SHP77 treated with DMSO at 0.1 percent for 48 hours (cell line): ENCODE measurements around the gene F13A1.
"Not testable (repeated sequence)": the region's sequence is repeated elsewhere in the genome, so short reads cannot be mapped to it uniquely, and the experiment has no call there.

Experiments
- DNase-seq: peaks from one replicate; lab custom pipeline; 2025; lab: John Stamatoyannopoulos, UW

F13A1 gene

DNA sequence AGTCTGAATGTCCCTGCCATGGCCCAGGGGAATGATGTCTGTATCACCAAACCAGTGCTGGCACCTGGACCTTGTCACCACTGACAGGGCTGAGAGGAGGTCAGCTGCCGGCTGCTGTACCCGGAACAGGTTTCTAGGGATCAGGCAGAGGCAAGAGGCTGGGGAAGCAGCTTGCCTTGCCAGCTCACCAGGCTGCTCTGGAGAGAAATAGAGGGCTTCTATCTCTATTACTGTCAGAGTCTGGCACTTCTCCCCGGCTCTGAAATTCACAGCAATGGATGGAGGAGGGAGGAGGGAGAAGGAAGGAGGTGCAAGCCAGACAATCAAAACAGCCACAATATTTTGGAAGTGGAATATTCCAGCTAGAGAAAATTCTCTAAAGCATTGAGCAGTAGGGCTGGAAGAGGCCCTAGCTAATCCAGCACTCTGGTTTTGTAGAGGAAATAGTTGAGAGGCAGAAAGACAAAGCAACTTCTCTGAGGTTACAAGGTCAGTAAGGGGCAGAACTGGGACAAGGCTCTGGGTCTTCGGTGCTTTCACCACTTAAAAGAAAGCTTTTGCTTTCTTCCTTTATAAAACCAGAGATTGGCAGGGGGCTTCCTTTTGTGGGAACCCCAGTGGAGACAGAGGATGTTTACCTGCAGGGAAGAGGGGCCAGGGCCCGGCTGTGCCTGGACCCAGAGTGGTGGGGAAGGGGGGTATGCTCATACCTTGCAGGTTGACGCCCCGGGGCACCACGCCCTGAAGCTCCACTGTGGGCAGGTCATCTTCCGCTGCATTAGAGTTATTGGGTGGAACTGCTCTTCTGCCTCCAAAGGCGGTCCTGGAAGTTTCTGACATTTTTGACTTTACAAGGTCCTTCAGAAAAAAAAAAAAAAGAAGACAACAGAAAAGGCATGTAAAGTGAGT is 2.4 kb downstream of the F13A1 start:
- no peak for DNase-seq

DNA sequence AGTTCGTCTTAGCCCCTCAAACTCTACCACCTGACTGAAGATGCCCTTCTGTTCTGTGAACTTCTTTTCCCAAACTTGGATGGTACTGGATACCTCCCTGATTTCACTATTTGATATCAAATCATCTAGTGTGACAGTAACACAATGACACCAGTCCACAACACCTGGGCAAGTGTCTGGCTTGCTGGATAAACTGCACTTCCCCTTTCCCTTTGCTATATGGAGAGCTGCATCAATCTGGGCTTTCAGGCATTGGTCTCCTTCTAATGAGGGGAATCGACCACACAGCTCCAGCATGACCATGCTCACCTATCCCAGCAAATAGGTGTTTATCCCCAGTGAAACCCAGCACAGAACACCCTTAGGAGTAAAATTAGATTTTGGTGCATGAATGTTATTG is 3.1 kb downstream of the F13A1 start:
- DNase-seq = no peak

DNA sequence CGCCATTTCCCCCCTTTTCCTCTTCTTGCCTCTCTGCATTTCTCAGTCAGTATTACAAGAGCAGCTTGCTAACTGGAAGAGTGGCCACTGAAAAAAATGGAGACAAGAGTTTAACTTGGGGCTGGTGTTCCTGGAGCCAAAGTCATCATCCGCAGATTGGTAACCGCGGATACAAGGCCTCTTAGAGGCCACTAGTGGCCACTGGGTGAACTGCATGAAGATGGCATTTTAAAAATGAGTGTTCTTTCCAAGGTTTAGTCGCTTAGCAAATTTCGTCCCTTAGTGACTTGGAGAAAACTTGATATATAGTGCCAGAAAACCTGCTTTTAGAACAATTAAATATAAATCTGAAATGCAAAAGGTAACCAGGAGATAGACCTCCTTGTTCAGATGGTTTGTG is 4.8 kb downstream of the F13A1 start:
- no peak for DNase-seq

DNA sequence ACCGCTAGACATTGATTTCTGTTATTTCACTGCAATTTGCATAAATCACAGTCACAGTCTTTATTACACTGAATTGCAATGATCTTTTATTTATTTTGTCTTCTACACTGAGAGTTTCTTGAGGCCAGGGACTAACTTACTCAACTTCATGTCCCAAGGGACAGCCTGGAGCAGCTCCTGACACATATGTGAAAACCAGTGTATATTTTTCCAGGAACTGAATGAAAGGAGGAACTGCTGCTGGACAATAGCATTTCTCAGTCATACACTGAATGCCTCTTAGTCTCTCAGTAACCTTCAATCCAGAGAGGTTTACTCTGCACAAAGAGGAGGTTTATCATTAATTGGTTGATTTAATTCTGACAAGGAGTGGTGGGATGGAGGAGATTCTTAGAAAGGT is 5.9 kb downstream of the F13A1 start:
- no peak for DNase-seq

DNA sequence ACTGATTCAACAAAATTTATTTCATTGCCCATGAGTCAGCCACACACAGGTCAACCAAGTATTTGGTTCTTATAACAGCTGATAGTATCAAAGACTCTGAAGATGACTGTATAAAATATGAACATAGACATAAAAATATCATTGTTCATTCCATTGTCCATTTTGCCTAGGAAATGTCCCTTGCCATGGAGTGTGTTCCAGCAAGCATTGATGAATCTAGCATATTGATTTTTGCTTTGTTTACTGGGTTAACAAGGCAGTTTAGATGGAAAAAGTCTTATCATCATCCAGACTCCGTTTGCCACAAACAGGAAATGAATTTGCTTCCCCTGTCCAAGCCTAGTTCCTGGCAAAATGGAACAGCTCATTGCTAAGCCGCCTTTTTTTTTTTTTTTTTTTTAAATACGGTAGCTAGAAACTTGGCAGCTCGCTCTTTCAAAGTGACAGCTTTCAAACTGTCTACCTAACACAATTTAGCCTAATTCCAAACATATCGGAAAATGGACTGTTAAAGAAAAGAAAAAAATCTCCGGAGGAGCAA is 7.5 kb downstream of the F13A1 start:
- no peak for DNase-seq

DNA sequence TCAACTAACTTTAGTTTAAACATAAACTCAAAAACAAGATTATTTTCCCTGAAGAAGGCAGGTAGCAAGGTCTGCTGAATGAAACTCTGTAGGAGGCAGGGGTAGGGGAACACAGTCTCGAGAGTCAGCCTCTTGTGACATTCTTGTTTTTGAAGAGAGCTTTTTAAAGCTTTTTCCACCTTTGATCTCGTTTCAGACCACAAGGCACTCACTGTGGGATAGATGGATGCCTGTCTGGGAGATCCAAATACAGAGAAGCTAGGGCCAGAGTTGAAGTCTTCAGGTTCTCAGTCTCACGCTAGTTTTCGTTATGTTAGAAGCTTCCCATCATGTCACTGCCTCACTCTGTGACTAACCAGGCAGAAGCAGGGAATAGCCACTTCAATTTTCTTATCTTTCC is 14.9 kb downstream of the F13A1 start:
- DNase-seq = no peak

DNA sequence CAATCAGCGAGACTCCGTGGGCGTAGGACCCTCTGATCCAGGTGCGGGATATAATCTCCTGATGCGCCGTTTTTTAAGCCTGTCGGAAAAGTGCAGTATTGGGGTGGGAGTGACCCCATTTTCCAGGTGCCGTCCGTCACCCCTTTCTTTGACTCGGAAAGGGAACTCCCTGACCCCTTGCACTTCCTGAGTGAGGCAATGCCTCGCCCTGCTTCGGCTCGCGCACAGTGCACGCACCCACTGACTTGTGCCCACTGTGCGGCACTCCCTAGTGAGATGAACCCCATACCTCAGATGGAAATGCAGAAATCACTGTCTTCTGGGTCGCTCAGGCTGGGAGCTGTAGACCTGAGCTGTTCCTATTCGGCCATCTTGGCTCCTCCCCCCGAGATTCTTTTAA is 20.1 kb downstream of the F13A1 start:
- DNase-seq = not testable (repeated sequence)

DNA sequence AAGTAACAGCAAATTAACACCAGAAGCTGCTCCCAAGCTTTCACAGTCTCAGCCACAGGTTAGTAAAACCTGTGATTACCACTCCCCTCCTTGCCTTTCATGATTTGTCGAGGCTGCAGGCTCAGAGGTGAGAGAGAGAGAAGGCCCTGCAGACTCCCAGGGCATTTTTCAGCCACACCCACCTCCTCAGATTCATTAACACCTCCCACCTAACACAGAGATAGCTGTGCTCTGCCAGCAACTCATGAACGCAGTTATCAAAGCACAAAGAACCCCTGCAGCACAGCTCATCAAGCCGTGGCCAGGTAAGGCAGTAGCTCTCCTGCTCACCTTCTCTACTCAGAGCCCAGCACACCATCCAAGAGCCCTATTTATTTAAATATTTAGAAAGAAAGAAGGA is 27.1 kb downstream of the F13A1 start:
- DNase-seq = no peak

DNA sequence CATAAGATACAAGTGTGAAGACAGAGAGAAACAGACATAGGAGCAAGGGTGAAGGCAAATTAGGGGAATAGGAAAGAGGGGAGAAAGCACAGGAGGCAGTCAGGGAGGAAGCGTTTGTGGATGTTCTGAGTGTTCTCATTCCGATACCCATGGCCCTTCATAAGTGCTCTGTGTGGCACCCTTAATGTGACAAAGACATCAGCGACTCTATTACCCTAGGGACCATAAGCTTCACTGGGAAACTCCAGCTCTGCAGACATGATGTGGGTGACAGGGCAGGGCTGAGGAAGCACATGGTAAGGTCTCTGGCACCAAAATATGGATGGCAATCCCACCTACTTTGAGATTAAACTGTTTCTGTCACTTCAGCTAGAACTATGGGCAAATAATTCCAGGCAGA is 33.0 kb downstream of the F13A1 start:
- no peak for DNase-seq

DNA sequence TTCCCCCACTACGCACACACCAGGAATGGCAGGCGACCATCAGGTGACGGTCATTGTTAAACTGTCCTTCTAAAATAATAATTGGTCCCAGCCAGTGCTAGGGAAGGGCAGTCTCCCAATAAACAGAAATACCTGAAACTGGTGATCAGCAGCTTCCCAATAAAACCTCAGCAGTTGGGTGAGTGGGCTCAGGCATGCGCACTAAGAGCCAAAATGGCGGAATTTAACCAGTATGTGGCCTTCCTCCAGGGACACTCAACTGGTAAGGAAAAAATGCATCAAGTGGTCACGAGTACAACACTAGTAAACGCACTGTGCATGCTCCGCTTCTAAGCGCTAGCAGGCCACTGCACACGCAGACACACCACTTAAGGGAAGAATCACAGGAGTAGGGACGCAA is 34.8 kb downstream of the F13A1 start:
- DNase-seq = no peak

DNA sequence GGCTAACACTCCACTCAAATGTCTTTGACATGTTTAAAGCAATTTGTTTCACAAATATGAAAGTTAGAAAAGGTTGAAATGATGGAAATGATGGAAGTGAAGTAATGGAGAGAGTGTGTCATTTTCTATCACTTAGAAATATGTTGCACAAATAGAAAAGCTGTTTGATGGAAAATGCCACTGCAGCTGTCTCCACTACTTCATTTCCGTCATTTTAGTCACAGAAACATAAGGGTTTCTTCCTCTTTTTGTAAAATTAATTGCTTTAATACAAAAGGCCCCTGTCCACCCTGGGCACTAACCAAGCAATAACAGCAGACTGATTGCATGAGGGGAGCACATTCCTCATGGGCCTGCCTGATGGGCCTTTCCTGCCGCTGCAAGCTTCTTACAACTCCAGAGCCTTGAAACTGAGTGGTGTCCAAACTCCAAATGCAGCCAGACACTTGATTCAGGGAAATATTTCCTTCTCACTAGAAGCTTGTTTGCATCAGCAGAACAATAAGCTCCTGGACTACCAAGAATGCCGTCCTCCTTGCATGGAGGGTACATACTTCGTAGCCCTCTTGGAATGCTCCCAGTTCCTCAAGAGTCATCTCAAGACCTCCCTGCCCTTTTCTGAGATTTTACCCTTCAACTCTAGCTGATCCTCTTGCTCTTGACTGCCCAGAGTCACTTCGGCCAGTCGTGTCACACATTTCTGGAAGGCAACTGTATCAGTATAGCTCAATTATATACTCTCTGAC is 36.1 kb downstream of the F13A1 start:
- no peak for DNase-seq

DNA sequence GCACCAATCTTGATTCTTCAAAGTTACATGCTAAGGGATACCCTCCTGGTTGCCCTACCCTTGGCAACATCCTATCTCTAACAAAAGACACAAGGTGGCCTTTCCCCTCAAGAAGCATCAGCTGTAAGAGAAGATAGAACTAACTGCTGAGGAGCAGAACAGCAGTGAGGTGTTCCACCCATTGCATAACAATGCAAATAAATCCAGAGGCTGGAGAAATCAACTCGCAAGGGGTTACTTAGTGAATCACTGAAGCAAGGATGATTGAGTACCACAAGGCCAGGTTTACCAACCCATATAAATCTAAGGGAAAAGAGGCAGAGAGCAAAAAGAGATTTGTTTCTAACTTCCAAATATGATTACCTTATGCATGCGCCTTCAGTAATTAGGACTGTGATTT is 36.7 kb downstream of the F13A1 start:
- no peak for DNase-seq

DNA sequence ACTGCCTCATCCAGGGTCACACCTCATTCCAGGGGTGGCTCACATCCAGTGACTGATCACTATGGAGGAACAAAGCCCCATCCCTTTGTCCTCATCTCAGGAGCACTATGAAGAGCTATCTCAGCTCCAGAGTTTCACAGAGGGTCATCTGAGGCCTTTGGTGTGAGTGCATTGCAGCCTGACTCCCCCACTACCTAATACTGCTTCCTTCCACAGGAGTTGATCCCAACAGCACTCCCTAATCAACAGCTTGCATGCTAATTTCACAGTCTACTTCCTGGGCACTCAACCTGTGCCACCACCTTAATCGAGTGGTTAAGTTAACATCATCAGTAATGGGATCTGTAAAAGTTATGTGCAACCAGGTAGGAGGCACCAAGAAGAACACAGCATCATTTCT is 37.7 kb downstream of the F13A1 start:
- DNase-seq = no peak

DNA sequence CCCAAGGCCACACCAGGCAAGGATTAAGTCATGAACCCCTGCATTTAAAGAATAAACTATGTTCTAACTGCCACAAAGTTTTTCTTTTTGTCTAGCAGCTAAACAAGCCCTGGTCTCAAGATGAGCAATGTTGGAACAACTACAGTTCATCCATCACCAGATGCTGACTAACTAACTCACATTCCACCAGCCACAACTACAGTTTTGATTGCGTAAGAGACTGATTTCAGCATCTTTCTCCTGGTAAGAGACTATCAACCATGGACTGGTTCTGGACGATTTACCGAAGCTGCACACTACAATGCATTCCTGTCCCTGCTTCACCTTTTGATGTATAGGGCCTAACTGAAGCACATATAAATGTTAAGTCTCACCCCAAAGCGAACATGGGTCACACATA is 43.0 kb downstream of the F13A1 start:
- no peak for DNase-seq

DNA sequence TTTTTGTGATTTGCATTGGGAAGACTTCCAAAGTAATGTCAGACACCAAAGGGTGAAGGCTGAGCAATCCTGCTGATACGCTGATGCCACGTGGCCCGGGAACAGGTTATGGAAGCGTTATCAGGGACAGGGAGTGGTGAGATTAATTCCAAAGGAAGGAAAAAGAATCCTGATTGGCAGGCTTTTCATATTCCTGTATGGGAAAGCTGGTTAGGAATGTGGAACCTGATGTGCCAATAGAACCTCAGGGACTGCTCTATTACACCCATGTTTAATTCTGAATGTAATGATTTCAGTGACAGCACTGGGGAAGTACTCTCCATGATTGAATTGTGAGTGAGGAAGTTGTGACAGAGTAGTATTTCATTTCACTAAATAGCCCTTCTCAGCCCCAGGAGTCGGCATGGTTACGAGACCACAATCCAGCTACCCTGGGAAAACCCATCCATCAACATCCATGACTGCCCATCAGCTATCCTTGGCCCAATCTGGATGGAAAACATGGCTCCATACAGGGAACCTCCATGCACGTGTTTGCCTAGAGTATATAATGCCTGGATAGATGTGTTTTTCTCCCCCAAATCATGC is 49.4 kb downstream of the F13A1 start:
- no peak for DNase-seq

DNA sequence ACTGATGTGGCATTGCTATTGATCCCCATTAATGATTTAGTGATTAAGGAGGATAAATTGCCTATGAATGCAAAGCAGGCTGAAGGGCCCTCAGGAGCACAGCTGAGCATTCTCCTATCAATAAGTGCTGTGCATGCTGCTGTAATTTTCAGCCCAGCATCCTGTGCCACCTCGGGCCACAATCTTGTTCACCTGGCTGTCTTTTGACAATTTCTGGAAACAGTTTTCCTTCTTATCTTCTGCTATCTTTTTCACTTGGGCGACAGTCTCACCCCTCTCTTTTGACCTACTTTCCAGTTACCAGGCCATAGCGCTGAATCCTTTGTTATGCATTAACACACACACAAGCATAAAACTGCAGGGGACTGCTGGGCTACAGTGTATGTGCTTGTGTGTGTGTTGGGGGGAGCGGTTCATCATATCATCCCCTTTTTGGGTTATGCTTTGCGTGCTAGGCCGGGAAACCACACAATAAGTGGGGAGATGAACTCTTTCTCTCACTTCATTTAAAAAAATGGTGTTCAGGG is 60.2 kb downstream of the F13A1 start:
- no peak for DNase-seq

DNA sequence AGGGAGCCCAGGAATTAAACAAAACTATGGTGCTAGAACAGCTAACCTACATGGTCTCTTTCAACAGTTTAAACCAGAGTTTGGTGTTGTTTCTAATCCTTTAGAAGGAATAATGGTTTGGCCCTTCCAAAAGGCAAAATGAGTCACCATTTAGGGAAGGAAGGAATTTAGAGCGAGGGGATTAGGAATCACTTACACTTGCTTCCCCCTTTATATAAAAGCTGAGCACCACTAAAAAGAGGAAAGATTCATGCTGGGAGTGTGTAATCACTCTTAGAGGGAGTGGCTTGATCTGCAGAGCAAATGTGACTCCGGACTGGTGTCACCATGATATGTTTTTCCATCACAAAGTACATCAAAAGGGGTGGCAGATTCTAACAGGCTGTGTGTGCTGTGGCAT is 63.6 kb downstream of the F13A1 start:
- no peak for DNase-seq

DNA sequence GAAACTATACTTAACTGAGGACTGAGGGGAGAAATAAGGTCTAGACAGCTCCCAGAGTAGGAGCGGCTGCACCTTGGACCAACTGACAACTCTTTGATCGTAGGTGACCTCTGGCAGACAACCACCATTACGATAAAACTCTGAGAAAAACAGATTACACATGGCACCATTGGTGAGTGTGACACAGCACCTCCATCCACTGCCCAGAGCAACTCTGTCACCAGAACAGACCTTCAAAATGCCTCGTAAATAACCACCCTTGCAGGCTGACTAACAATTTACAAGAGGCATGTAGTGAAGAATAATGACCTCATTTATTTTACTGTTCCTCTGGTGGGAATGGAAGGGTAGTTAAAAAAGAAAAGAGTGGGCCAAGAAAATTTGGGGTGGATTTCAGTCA is 64.2 kb downstream of the F13A1 start:
- DNase-seq = no peak

DNA sequence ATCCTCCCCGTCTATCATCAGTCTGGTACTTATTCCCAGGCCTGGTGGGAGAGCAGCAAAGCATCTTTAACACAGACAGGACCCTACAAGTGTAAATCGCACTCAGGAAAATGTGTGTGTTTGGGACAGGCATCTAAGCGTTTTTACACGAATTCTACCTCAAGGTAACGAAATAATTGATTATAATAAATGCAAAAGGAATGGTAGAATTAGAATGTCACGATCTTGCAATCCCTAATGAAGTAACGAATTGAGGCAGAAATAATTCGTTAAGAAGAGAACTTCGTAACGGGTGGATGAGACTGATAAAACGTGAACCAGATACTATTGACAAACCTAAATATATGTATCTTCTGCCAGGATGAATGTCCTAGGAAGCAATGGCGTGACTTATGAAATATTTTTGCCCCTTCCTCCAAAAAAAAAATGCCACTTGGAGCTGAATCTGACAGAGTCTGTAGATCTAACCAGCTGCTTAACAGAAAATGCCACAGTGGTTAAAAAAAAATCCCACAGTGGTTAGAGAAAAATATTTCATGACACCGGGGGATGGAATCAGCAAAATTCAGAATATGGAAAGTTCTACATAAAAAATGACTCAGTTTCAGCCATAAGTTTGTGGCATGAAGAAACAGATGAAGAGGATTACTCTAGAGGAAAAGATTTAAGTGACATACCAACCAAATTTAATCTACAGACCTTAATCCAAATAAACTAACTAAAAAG is 68.7 kb downstream of the F13A1 start:
- DNase-seq = no peak

DNA sequence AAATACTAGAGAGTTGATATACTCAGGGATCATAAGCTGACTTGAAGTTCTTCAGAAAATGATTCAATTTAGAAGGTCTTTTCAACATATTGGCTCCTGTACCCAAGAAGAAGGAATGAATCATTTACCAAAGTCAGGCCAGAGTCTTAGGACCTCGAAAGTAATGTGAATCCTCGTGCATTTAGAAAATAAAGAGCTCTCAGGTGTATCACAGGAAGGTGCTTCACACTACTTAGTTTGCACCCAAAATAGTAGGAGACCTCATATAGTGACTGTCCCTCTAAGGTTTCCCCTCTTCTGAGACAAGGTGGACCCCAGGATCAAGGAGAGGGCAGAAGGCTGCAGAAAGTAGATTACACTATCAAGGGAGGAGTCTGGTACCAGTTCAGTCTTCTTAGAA is 71.8 kb downstream of the F13A1 start:
- DNase-seq = no peak

DNA sequence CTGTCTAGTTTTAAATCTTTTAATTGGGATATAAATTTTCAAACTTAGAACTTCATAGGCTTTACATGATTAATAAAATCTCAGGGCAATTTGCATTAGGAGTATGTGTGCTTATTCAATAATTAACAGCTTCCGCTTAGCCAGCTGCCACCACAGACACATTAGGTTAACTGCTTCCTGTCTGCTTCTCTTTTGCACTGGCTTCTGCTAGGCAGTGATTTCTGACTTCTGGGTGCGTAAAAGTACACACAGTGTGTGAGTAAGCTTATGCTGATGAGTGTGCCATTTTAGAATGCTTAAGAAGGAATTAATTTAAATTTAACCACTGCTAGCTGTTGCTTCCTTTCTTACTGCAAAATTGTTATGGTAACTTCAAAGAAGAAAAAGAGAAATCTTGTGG is 73.9 kb downstream of the F13A1 start:
- no peak for DNase-seq

DNA sequence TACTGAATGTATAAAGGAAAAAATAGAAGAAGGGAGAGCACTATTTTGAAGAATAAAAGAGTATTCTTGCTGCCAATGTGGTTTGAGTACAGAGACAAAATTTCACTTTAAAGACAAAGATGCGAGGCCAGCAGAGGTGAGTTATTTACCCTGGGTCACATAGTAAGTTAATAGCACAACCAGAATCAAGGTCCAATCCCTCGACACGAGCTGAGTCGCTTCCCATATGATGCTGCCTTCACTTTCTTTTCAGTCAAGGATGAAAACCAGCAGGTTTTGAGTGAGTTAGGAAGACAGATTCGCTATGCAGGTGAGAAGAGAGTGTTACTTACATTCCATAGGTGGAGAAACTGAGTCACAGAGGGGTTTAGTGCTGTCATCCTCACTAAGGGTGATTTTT is 75.8 kb downstream of the F13A1 start:
- DNase-seq = no peak
